B cell (primary cell): ENCODE results near the gene TMEM108. TPM values are rescaled to one million over a fixed set of nuclear protein-coding genes. Genes with fewer than 3 reads are reported as not detected.

Source experiments
- ATAC-seq: fragments of 200-7000 bp; cut with Tn5 transposase; one replicate; pipeline ENCODE4 v1.10.0; 2021; ENCODE audit warnings: low read depth, mild to moderate bottlenecking, moderate number of reproducible peaks, moderate library complexity
- CTCF ChIA-PET: fragments of 350-600 bp; sonication (Branson Sonifier 250); formaldehyde crosslinking; loops from one replicate; lab custom pipeline; 2021; ENCODE audit warnings: antibody characterized with exemption, inconsistent platforms; lab: Charles Lee
- POLR2A ChIA-PET: fragments of 350-600 bp; sonication (Branson Sonifier 250); formaldehyde crosslinking; loops from one replicate; lab custom pipeline; 2021; ENCODE audit warnings: antibody characterized with exemption; lab: Charles Lee
- DNase-seq: peaks from one replicate; pipeline ENCODE4 v3.0.0; 2013
- H2AFZ ChIP-seq: 2 replicates; pipeline ENCODE4 v1.6.1; 2012; ENCODE audit warnings: mild to moderate bottlenecking, low read depth, low read length; ENCODE audit not compliant: insufficient read depth, poor library complexity, severe bottlenecking
- H3K27ac ChIP-seq, 2 donors: 1 replicate in 1 of 2; 2 replicates in 1 of 2; pipeline ENCODE4 v1.5.1; 2012 to 2013; ENCODE audit warnings: low read length in 2 of 2, mild to moderate bottlenecking in 2 of 2, moderate library complexity in 1 of 2
- H3K27me3 ChIP-seq, 4 experiments: fragments of 200-600 bp in 1 of 4; sonication (generic) in 1 of 4; replicated peaks in 1 of 4; 1 replicate in 2 of 4; 2 replicates in 2 of 4; pipeline versions ENCODE4 v1.6.1 to v1.7.0; 2013 to 2016; ENCODE audit warnings: low read length in 3 of 4, mild to moderate bottlenecking in 2 of 4, mixed read lengths in 1 of 4, moderate library complexity in 1 of 4; ENCODE audit not compliant: insufficient read depth in 4 of 4, control insufficient read depth in 3 of 4; ENCODE audit errors: control extremely low read depth in 1 of 4
- H3K36me3 ChIP-seq, 2 experiments: replicated peaks in 1 of 2; 1 replicate in 1 of 2; 2 replicates in 1 of 2; pipeline versions ENCODE4 v1.6.1 to v1.7.1; 2013; ENCODE audit warnings: low read length in 1 of 2; ENCODE audit not compliant: insufficient read depth in 2 of 2, control insufficient read depth in 1 of 2; ENCODE audit errors: control extremely low read depth in 1 of 2, extremely low read depth in 1 of 2
- H3K4me1 ChIP-seq, 2 donors: fragments of 200-600 bp in 1 of 2; sonication (generic) in 1 of 2; 1 replicate in 1 of 2; 2 replicates in 1 of 2; pipeline versions ENCODE4 v1.5.1 to v1.6.1; 2013 to 2017; ENCODE audit warnings: low read length in 2 of 2; ENCODE audit not compliant: control insufficient read depth in 2 of 2, insufficient read depth in 2 of 2
- H3K4me2 ChIP-seq: replicated peaks from 2 replicates; pipeline ENCODE3; 2012; ENCODE audit warnings: mild to moderate bottlenecking, low read depth, low read length; ENCODE audit not compliant: poor library complexity, severe bottlenecking
- H3K4me3 ChIP-seq, 5 experiments: fragments of 200-600 bp in 1 of 5; sonication (generic) in 1 of 5; 1 replicate in 3 of 5; 2 replicates in 2 of 5; pipeline versions ENCODE4 v1.5.1 to v1.7.0; 2011 to 2016; ENCODE audit warnings: low read length in 4 of 5, mild to moderate bottlenecking in 4 of 5, low read depth in 2 of 5, control low read depth in 1 of 5, moderate library complexity in 1 of 5; ENCODE audit not compliant: insufficient read depth in 1 of 5; ENCODE audit errors: control extremely low read depth in 1 of 5, extremely low read depth in 1 of 5
- H3K79me2 ChIP-seq: fragments of 200-600 bp; sonication (generic); one replicate; pipeline ENCODE4 v1.6.0; 2016; ENCODE audit warnings: low read length; ENCODE audit not compliant: control insufficient read depth, insufficient read depth
- H3K9ac ChIP-seq: fragments of 200-600 bp; sonication (generic); 2 replicates; pipeline ENCODE4 v1.6.1; 2017; ENCODE audit warnings: mild to moderate bottlenecking, low read length, moderate library complexity
- H3K9me3 ChIP-seq, 3 donors: one replicate each; pipeline versions ENCODE4 v1.6.1 to v1.7.1; 2013; ENCODE audit warnings: low read length in 2 of 3; ENCODE audit not compliant: control insufficient read depth in 2 of 3, insufficient read depth in 1 of 3; ENCODE audit errors: control extremely low read depth in 1 of 3
- H4K20me1 ChIP-seq: 2 replicates; pipeline ENCODE4 v1.6.0; 2012; ENCODE audit warnings: mild to moderate bottlenecking, low read length; ENCODE audit not compliant: insufficient read depth, control insufficient read depth, poor library complexity, severe bottlenecking
- H3K27ac Mint-ChIP-seq: one replicate; pipeline ENCODE4 v1.8.0; 2021; ENCODE audit warnings: mixed read lengths
- H3K27me3 Mint-ChIP-seq: one replicate; pipeline ENCODE4 v1.8.0; 2021; ENCODE audit warnings: mixed read lengths
- H3K4me1 Mint-ChIP-seq: one replicate; pipeline ENCODE4 v1.8.0; 2021; ENCODE audit warnings: mixed read lengths
- H3K4me3 Mint-ChIP-seq: one replicate; pipeline ENCODE4 v1.8.0; 2021; ENCODE audit warnings: mixed read lengths
- H3K9me3 Mint-ChIP-seq: one replicate; pipeline ENCODE4 v1.8.0; 2022; ENCODE audit warnings: mixed read lengths; ENCODE audit not compliant: insufficient read depth
- CTCF ChIP-seq: fragments of 200-600 bp; IDR thresholded peaks from one replicate; pipeline ENCODE4 v1.8.0; 2022; ENCODE audit warnings: antibody characterized with exemption, mild to moderate bottlenecking
- EZH2 ChIP-seq: IDR thresholded peaks from 2 replicates; pipeline ENCODE4 v1.6.1; 2012; ENCODE audit warnings: borderline replicate concordance, low read depth, mild to moderate bottlenecking, moderate library complexity, low read length; ENCODE audit not compliant: insufficient read depth, poor library complexity, severe bottlenecking
- WGBS: methylation state at CpG from one replicate; pipeline ENCODE4 v1.1.5; 2013; ENCODE audit warnings: missing lambda C conversion rate; ENCODE audit not compliant: insufficient coverage; 5-methylcytosine and 5-hydroxymethylcytosine counted together
- intact Hi-C: fragments of 100-400 bp; cut with micrococcal nuclease; formaldehyde crosslinking; loops from one replicate; pipeline ENCODE4 v1.10.0; 2022
- polyA plus RNA-seq: library from polyadenylated mRNA; depleted of rRNA; stranded (reverse); fragments of >200 nt; gene quantifications from 2 replicates; pipeline ENCODE4 v1.2.3, GENCODE V29; 2012
- total RNA-seq, 2 donors: library from RNA; stranded (reverse); fragments of 120-200 nt in 1 of 2; gene quantifications; 1 replicate in 1 of 2; 2 replicates in 1 of 2; pipeline versions ENCODE4 v1.2.3 to v1.2.4, GENCODE V29; 2013 to 2022

Gene TMEM108
- total and polyA plus RNA-seq, 2 donors (not counting 1 experiment from before 2014, with no cell fraction given) = not detected

- Mint-ChIP-seq H3K4me1 (no peaks in the 10 kb centered on the region), H3K4me3 (no peak overlapping the region), H3K27me3 (peaks cover 12% of the 10 kb centered on the region), H3K27ac (no peak overlapping the region), H3K9me3 (no peaks in the 10 kb centered on the region)
- Histone ChIP-seq H3K4me2 (no peak overlapping the region), H3K9me3 (no peaks in the 10 kb centered on the region), H3K79me2 (no peaks in the 10 kb centered on the region), H4K20me1 (no peaks in the 10 kb centered on the region), H3K4me1 (no peaks in the 10 kb centered on the region), H3K27ac (no peak overlapping the region), H3K9ac (no peak overlapping the region), H3K27me3 (peaks cover 0 to 5% (median 2%) of the 10 kb centered on the region in 4 experiments), H2AFZ (no peak overlapping the region), H3K36me3 (no peaks in the 10 kb centered on the region), H3K4me3 (no peak overlapping the region)
- CTCF ChIA-PET = no interaction called here
- POLR2A ChIA-PET = no interaction called here
- TF ChIP-seq EZH2 (no peak), CTCF (no peak)
- intact Hi-C loops = no loop called here
- WGBS = 88% methylated on average over 7 of the region's 12 CpGs
- ATAC-seq = no peak
- no peak for DNase-seq
Observed at GRCh38 chr3:133137042-133137996, 99.1 kb downstream of the TMEM108 start.

DNA sequence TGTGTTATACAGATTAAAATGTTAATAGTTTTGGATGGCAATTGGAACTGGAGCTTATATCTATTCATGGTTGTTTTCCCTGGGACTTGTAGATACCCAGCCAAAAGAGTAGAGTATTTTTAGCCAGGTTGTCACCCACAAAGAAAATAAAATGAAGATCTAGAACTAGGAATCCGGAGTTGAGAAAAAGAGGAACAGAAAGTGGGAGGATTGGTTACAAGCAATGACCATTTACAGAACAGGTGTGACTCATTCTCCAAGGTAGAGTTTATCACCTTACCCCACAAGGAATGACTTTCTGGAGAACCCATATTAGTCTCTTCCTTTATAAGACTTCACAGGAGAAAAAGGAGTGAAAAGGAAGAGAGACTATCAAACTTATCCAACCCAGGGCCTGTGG is 99.8 kb downstream of the TMEM108 start:
- ChIA-PET CTCF (no interaction called here), POLR2A (no interaction called here)
- WGBS = no CpG with 5 or more reads among the region's 1 CpG
- Histone ChIP-seq H3K4me3 (no peak overlapping the region), H3K4me2 (no peak overlapping the region), H3K36me3 (no peaks in the 10 kb centered on the region), H3K79me2 (no peaks in the 10 kb centered on the region), H3K27me3 (peaks cover 0 to 5% (median 2%) of the 10 kb centered on the region in 4 experiments), H4K20me1 (no peaks in the 10 kb centered on the region), H3K4me1 (no peaks in the 10 kb centered on the region), H3K27ac (no peak overlapping the region), H2AFZ (no peak overlapping the region), H3K9me3 (no peaks in the 10 kb centered on the region), H3K9ac (no peak overlapping the region)
- Mint-ChIP-seq H3K4me3 (no peak overlapping the region), H3K27ac (no peak overlapping the region), H3K27me3 (peaks cover 9% of the 10 kb centered on the region), H3K9me3 (no peaks in the 10 kb centered on the region), H3K4me1 (no peaks in the 10 kb centered on the region)
- DNase-seq = no peak
- ATAC-seq = no peak
- intact Hi-C loops = no loop called here
- TF ChIP-seq EZH2 (no peak), CTCF (no peak)
